CD4-positive, alpha-beta T cell treated with Interleukin-6 at 100 ng/mL for 8 hours (primary cell): ENCODE results near the gene C2CD2.

Experiments used
- DNase-seq: peaks from one replicate; pipeline ENCODE4 v3.0.0-alpha.2; 2020; ENCODE audit warnings: mixed read lengths, low spot score

The C2CD2 gene

GRCh38 chr21:41865002-41865777 lies 88.6 kb downstream of the C2CD2 start:
- no peak for DNase-seq

DNA sequence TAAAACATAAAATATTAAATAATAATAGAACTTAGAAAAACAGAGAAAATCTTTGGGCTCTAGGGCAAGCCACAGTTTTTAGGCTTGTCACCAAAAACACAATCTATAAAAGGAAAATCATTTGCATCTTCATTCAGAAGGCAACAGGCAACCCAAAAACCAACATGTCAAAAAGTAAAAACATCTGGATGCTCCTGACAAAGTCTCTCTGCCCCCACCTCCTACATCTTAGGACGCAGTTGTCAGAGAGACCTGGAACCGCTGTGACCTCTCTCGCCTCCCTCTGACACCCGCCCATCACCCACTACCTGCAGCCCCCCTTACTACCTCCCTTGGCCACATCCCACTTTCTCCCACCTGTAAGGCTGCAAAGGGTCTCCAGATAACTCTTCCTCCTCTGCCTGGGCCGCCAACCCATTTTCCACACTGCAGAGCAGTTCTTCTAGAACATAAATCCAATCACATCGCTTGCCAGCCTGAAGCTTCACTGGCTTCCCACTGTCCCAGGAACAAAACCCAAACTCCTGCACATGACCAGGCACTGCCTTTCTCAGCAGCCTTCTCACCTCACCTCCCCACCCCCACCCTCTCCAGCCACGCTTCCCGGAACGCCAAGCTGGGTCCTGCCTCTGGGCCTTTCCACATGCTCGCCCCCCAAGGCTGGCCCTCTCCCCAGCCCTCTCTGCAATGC lies 89.4 kb downstream of the C2CD2 start:
- DNase-seq = no peak

DNA sequence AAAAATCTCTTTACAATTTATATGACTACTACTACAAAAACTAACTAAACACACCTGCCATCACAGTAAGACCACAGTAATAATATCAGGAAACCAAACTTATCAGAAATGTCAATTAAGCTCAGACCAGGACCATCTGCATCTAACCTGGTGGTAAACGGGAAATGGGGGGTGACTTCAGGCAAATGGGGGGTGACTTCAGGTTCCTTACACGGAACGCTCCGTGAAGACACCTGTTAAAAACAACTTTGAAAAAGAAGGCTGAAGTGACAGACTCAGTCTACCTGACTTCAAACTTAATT lies 90.4 kb downstream of the C2CD2 start:
- DNase-seq = no peak

DNA sequence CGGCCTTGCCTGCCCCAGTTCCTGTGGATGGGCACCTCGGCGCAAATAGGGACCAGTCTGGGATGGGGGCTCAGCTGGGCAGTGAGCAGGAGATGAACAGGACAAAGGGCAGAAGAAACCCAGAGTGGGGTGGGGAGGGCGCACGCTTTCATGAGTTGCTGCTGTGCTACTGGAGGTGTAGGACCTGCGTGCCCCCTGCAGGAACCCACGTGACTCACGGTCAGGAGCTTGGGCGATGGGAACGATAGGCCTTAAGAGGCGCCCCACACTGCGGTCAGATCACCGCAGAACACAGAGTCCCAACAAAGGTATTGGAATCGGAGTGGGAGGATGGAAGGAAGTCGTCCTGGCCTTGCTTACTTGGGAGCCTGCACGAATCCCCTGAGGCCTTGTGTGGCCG lies 91.8 kb downstream of the C2CD2 start:
- no peak for DNase-seq

DNA sequence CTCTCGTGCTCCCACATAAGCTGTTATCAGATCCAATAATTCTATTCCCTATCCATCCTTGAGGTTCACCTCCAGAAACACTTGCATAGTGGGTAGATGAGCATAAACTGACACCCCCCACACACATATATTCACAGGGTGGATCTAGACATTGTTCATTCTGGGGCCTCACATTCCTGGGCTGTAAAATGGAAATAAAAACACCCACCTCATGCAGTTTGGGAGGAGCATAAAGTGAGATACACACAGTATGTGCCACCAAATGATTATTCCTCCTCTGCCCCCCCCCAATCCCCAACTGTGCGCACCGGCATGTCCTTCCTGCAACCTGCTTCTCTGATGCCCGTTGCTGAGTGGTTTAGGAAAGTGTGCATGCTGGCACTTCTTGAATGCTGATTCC lies 92.6 kb downstream of the C2CD2 start:
- DNase-seq = no peak

DNA sequence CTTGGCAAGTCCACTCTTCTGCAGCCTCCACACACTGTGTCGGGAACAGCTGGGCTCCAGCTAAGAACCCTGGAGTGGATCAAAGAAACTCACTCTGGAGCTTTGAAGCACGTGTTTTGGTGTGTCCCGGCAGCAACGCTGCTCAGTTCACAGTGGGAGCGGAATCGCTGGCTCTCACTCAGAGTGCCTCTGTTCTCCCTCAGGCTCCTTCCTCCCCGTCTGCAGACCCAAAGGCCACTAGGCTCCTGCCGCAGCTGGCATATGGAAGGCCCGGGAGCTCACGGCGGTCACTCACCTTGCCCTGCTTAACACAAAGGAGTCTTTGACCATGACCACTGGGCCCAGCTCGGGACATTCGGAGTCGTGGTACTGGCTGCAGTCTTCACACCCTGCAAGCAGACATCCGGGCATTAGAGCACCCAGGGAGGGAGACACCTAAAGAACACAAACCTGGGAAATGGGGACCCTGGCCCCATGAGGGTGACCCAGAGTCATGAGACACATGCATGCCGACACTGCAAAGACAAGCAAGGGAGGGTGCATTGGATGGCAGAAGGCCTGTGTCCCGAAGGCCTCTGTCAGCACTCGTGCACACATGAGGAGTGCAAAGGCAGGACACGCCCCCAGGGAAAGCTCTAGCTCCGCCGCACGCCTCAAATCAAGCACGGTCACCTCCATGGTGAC lies 94.4 kb downstream of the C2CD2 start:
- no peak for DNase-seq

- DNase-seq = no peak
Measured at GRCh38 chr21:41858466-41859296, 95.1 kb downstream of the C2CD2 start.

GRCh38 chr21:41857771-41858300 lies 96.0 kb downstream of the C2CD2 start:
- no peak for DNase-seq

DNA sequence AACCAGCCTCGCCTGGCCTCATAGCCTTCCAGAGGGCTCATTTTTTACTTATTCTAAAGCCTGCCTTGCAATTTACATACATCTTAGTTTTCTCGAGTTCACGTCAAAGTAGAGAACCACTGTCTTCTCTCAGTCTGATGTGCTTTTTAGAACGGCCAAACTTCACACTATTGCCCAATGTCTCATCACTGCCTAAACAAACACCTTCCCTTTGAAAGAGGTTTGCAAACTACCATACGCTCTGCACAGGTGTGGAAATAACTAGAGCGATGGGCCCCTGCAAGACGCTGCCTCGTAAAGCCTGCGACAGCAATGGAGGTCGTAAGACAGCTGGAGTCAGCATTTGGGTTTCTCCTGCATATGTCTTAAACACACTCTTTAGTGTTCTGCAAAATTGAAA lies 97.2 kb downstream of the C2CD2 start:
- DNase-seq = no peak

DNA sequence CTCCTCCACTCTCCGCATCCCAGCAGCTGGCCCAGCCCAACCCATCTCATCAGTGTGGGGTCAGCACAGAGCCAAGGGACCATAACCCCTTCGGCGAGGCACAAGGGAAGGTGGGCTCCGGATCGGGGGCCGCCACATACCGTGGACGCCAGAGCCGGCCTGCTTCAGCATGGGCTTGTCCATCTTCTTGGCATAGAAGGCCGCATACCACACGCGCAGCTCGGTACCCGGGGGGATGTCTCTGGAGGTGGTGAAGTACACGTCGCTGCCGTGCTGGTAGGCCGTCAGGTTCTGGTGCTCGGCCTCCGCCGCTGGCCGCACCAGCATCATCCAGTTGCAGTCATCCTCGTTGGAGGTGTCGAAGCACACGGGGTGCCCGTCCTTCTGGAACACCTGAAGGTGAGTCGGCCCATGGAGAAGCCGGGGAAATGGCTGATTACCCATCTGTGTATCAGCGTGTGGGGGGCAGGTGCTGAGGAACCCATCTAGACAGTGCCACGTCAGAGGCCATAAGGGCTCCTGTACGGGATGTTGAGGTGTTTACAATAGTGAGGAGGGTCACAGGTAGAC lies 99.3 kb downstream of the C2CD2 start:
- no peak for DNase-seq

DNA sequence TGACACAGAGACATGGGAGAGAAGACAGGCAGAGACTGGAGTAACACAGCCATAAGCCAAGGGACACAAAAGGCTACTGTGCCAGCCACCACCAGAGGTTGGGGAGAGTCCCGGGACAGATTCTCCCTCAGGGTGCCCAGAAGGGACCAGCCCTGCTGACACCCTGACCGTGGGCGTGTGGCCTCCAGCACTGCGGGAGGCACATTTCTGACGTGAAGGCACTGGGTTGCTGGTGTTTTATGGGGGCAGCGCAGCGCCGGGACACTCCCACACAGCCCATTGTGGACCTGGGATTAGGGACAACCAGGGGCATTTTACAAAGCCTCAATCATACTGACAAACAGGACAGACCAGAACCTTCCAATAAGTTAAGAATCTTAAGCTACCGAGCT lies 100.9 kb downstream of the C2CD2 start:
- no peak for DNase-seq

DNA sequence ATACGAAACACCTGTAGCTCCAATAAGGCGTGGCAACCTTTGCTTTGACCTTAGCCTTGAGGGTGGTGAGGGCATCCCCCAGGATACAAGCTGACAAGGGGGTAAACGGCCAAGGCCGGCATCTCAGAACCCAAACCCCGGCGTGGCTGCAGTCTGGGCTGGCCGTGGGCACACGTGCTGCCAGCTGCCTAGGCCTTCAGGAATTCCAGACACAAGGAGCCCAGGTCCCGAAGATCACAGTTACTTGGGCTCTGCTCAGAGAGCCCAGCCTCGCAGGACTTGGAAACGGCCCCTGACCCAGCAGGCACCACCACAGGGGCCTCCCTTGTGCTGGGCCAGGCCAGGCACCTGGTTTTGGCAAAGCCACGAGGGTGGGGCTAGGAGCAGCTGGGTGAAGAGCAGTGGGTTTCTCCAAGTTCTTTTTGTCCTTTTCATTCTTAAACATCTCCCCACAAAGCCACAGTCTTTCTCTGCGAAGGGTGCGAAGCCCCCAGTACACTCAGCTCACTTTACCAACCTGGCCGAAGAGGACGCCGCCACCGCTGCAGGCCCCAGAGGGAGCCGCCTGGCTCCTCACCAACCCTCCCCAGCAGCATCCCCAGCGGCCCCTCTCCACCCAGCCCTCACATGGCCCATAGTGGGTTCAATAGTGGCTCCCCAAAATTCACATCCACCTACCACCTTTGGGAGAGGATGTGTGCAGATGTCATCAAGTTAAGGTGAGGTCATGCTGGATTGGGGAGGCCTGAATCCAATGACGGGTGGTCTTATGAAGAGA lies 101.5 kb downstream of the C2CD2 start:
- DNase-seq = no peak

GRCh38 chr21:41851090-41851790 lies 102.6 kb downstream of the C2CD2 start:
- DNase-seq = no peak

- no peak for DNase-seq
Measured at GRCh38 chr21:41850085-41850484, 103.7 kb downstream of the C2CD2 start.

DNA sequence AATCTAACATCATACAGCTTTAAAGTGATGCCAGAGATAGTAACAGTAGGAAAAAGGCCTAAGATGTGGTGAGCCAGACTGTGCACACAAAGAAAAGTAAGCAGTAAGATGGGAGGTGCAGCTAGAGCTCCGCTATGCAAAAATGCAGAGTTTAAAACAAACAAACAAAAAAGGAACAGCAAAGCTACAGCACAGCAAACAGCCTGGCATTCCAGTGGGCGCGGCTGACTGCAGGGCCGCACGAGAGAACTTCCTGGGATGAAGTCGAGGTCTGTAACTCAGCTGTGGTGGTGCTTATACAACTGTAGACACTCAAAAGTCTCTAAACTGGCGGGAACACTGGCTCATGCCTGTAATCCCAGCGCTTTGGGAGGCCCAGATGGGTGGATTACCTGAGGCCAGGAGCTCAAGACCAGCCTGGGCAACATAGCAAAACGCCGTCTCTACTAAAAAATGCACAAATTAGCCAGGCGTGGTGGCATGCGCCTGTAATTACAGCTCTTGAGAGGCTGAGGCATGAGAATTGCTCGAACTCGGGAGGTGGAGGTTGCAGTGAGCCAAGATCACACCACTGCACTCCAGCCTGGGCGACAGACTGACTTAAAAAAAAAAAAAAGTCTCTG lies 104.7 kb downstream of the C2CD2 start:
- no peak for DNase-seq

- DNase-seq = no peak
Measured at GRCh38 chr21:41848533-41848932, 105.3 kb downstream of the C2CD2 start.

DNA sequence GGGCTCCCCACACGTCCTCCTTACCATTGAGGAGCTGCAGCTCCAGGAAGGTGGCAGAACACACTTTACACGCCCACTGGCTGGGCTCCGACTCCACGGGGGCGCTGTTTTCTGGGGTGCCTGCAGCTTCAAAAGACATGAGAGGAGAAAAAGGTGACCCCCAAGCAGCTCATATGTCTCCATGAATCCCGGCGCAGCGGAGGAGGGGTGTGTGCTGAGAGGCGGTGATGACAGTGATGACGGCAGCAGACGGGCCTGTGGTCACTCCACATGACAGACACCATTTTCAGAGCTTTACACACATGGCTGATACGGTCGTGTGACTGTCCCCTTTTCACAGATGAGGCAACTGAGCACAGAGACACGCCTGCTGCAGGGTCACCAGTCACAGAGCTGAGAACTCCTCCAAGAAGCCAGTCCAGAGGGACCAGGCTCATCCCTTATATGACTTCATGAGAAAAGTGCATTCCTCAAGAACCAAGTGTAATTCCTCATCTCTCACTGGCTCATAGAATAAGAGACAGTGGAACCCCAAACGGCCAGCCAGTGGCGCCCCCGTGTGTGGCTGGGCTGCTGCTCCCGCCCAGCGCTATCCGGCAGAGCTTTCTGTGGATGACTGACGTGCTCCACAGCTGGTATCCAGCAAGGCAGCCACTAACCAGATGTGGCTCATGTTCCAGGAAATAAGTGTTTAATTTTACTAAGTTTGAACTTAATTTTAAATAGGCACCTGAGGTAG lies 106.6 kb downstream of the C2CD2 start:
- no peak for DNase-seq

DNA sequence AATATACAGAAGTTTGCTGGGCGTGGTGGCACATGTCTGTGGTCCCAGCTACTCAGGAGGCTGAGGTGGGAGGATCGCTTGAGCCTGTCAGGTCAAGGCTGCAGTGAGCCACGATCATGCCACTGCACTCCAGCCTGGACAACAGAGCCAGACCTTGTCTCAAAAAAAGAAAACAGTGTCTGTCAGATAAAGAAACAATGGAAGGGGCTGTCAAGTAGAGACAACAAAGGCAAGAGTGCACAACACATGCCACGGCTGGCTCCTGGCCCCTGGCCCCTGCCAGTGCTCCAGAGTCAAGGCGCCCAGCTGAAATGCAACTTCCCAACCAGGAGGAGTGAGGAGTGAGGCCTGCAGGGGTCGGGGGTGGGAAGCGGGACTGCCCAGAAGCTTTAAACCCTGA lies 107.3 kb downstream of the C2CD2 start:
- no peak for DNase-seq

- DNase-seq = no peak
Measured at GRCh38 chr21:41846033-41846317, 107.8 kb downstream of the C2CD2 start.
